ENCODE measurements around the gene SSBP4.
A peak's percentile ranks its signal among the peaks of the same experiment; 100 is the strongest.
"Not testable (repeated sequence)": the region's sequence is repeated elsewhere in the genome, so short reads cannot be mapped to it uniquely, and the experiment has no call there.

The SSBP4 gene

DNA sequence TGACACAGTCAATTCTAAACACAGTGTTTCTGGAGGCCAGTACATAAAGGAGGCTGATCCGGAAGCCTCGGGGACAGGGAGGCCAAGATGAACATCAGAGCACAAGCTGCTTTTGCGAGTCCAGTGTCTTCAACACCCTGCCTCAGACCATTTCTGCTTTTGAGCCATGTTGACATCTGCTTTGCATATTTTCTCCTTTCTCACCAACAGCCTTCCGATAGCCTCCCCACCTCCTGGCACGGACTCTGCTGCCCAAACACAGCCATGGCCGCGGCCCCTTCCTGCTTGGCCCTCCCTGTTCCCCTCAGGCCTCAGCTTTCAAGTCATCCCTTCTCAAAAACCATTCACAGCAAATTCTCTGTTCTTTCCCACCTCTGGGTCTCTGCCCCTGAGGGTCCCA, 25.4 kb upstream of the SSBP4 start:
- no peak for DNase-seq (ENCODE audit: low spot score)

DNA sequence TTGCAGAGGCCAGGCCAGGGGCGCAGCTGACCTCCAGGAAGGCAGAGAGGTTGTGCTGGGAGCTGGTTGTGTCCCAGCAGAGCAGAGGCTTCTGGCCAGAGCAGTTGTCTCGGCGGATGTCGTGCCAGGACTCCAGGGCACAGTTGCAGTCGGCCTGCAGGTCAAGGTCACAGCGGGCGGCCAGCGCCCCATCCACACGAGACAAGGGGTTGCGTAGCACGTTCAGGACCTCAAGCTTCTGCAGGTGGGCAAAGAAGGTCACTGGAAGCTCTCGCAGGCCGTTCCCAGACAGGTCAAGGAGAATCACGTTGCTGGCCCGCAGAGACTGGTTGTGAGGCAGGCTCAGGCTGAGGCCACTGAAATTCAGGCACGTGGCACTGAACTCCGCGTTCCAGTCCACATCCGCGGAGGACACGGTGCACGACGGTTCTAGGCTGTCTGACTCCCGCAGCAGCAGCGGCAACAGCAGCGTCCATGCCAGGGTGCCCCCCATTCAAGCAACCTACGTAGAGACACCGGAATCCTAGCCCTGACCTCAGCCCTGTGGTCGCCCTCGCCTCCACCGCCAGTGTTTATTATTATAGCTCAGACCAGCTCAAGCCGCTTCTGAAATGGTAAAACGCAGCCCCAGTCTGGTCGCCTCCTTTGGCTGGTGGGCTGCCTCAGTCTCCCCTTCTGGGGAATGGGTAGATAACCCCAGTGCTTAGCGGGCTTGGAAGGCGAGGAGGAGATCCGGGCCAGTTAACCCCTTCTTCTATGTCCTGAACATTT, 22.5 kb upstream of the SSBP4 start:
- DNase-seq (ENCODE audit: low spot score): no peak

DNA sequence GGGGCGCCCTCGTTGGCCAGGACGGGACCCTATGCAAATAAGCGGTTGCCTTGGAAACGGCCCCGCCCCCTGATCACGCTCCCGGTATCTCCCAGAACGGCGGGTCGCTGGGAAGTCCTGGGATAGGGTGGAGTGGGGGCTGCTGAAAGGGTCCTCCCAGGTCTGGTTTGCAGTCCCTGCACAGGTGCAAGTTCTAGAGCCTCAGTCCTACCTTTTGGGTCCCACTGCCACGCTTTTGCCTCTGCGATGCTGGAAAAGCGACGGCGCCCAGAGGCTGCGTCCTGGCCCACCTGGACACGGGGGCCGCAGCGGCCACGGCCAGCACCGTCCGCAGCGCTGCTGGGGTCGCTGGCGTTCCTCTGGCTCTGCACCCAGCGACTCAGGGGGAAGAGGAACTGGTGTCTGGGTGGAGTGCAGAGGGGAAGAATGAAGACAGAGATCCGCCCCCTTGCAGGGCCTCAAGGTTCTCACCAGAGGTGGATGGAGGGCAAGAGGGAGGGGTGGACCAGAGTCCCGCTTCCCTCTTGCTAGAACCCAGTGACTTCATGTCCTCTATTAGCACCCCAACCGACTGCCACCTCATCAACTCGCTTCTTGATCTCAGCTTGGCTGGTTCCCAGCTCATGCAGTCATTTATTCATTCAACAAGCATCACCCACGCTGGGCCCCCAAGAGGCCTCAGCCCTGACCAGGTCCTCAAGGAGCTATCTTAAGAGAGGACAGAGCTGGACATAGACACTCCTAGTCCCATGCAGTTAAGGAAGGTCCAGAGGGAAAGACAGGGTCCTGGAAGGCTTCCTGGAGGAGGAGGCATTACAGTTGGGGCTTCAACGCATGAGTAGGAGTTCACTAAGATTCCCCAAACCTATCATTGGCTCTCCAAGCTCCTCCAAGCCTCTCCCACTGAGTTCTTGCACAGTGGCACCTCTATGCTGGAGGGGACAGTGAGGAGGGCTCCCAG, 21.7 kb upstream of the SSBP4 start, which contains the start of gene LRRC25:
Gene LRRC25 (minus strand): TSS at position 381 of the 961 bp plus-strand sequence. CDS start 659 bp downstream, outside the sequence.
- no peak for DNase-seq (ENCODE audit: low spot score)

DNA sequence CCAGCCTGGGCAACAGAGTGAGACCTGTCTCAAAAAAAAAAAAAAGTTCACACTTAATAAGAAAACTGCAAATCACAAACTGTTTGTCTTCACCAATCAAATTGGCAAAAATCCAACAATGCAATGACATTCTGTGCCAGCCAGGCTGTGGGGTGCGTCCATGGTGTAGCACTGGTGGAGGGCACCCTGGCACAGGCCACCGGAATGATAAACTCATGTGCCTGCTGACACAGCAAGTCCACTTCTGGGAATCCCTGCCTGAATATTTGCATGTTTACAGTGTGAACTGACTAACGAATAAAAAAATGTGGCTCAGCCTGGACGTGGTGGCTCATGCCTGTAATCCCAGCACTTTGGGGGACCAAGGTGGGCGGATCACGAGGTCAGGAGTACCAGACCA, 20.2 kb upstream of the SSBP4 start:
- no peak for DNase-seq (ENCODE audit: low spot score)

DNA sequence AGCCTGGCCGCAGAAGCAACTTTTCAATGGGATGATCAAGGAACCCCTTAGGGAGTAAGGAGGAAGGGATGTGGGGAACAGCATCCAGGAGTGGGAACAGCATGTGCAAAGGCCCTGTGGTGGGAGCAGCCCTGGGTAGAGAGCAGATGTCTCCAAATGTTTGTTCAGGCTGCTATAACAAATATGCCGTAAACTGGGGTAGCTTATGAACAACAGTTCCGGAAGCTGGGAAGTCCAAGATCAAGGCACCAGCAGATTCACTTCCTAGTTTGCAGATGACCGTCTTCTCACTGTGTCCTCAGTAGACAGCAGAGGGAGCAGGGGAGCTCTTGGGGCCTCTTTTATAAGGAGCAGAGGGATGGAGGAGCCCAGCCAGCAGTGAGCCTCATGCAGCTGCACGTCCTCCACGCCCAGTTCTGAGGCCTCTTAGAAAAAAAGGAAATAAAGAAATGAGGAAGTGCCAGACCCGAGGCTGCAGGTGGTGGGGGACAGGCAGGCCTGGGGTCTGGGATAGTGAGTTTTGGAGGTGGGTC, 17.6 kb upstream of the SSBP4 start:
- DNase-seq (ENCODE audit: low spot score): peak; percentile 72

DNA sequence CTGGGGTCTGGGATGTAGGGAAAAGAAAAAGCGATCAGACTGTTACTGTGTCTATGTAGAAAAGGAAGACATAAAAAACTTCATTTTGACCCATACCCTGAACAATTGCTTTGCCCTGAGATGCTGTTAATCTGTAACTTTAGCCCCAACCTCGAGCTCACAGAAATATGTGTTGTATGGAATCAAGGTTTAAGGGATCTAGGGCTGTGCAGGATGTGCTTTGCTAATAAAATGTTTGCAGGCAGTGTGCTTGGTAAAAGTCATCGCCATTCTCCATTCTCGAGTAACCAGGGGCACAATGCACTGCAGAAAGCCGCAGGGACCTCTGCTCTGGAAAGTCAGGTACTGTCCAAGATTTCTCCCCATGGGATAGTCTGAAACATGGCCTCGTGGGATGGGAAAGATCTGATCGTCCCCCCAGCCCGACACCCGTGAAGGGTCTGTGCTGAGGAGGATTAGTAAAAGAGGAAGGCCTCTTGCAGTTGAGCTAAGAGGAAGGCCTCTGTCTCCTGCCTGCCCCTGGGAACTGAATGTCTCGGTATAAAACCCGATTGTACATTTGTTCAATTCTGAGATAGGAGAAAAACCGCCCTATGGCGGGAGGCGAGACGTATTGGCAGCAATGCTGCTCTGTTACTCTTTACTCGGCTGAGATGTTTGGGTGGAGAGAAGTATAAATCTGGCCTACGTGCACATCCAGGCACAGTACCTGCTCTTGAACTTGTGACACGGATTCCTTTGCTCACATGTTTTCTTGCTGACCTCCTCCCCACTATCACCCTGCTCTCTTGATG, 16.5 kb upstream of the SSBP4 start:
- not testable (repeated sequence) for DNase-seq (ENCODE audit: low spot score)

DNA sequence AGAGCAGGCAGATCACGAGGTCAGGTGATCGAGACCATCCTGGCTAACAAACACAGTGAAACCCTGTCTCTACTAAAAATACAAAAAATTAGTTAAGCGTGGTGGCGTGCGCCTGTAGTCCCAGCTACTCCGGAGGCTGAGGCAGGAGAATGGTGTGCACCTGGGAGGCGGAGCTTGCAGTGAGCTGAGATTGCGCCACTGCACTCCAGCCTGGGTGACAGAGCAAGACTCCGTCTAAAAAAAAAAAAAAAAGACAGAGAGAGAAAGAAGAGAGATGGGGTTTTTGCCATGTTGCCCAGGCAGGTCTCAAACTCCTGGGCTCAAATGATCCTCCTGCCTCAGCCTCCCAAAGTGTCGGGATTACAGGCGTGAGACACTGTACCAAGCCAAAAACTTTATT, 13.4 kb upstream of the SSBP4 start:
- DNase-seq (ENCODE audit: low spot score): not testable (repeated sequence)

DNA sequence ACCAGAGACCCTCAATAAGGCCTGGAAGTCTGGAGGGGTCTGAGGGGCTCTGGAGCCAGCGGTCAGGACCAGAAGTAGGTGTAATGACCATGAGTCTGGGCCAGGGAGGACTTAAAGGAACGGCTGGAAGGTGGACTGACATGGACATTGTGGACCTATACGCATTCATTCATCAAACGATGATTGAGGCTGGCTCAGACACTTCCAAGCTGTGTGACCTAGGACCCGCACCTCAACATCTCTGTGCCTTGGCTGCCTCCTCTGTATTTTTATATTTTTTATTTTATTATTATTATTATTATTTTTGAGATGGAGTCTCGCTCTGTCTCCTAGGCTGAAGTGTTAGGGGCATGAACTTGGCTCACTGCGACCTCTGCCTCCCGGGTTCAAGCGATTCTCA, 12.4 kb upstream of the SSBP4 start:
- no peak for DNase-seq (ENCODE audit: low spot score)

DNA sequence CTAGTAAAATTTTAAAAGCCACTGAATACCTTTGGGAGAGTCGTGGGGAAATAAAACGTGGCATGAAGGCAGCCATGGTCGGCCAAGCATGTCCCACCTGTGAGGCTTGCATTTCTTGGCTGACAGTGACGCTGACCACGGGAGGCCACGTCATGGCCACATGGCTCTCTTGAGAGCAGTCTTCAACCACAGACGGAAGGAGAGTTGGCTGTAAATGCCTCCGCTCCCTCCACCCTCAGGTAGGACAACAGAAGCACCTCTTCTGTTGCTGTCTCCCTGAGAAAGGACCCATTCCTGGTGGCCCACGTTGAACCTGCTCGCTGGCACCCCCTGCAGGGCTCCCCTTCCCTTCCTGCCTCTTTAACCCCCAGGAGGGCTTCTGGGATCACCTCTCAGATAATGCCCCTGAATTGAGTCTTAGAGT, 11.1 kb upstream of the SSBP4 start:
- DNase-seq (ENCODE audit: low spot score): no peak

DNA sequence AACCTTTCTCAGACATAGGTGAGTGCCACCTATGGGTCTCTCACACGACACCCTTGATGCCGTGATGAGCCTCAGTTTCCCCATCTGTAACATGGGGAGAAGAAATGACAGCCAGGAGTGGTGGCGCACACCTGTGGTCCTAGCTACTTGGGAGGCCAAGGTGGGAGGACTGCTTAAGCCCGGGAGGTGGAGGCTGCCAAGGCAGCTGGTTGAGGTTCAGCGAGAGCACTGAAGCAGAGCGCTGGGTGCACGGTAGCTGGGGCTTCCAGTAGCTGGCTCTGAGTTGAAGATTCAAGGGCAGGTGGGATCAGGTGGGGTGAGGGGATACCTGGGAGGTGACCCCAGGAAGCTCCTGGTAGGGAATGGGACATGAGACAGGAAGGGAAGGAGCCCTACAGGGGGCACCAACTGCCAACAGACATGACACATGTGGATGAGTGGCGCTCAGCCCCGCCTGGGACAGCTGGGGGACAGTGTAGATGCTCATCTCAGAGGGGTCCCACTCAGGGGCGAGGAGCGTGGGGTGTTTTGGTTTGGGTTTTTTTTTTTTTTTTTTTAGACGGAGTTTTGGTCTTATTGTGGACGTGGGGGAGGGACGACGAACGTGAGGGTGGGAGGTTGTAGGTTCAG, 6.5 kb upstream of the SSBP4 start:
- no peak for DNase-seq (ENCODE audit: low spot score)

DNA sequence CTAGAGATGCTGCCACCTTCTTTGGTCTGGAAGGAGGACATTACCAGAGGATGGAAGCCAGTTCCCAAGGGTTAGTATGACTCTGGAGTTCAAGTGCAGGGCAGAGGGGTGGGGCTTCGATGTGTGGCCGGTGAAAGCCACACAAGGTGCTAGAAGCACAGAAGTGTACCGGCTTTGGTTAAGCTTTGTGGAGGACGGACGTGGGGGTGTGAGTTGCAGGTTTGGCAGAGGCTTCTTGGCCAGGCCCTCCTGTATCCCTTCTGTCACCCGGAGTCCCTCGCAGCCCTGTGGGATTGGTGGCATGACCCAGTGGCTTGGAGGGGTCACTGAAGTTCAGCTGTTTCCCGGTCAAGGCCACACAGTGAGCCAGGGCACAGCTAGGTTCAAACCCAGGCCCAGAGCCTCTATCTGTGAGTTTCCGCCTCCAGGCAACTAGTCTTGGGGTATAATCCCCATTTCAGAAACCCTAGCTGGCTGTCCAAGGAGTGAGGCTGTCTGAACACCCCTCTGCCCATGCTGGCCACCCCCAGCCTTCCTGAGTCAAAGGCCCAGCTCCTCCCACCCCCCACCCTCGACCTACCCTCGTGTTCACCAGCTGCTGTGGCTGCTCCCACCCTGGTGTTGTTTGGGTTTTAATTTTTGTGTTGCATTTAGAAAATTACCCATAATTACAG, 4.6 kb upstream of the SSBP4 start:
- DNase-seq (ENCODE audit: low spot score): no peak

DNA sequence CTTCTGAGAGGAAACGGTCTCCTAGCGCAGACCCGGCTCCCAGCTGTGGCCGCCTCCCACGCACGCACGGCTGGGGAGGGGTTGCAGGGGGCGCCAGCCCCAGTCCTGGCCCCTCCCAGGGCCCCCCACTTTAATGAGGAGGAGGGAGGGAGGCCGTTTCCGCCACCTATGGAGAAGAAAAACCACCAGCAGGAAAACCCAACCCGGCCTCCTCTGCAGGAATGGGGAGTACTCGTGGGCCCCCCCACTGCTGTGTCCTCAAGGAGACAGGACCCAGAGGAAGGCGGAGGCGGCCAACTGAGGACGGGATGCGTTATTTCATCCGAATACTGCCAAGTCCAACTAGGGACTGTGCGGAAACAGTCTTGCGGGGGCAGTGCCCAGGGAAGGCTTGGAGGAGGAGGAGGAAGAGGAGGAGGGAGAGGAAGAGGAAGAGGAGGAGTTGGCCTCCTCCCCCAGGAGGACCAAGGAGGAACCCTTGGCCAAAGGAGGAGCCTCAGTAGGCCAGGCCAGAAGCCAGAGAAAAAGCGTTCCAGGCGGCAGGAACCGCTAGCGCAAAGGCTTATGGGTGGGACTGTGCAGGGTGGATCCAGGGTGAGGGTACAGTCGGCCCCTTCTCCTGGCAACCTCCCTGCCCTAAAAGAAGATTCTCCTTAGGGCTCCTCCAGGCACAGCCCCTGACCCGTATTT, 3.9 kb upstream of the SSBP4 start:
- no peak for DNase-seq (ENCODE audit: low spot score)

DNA sequence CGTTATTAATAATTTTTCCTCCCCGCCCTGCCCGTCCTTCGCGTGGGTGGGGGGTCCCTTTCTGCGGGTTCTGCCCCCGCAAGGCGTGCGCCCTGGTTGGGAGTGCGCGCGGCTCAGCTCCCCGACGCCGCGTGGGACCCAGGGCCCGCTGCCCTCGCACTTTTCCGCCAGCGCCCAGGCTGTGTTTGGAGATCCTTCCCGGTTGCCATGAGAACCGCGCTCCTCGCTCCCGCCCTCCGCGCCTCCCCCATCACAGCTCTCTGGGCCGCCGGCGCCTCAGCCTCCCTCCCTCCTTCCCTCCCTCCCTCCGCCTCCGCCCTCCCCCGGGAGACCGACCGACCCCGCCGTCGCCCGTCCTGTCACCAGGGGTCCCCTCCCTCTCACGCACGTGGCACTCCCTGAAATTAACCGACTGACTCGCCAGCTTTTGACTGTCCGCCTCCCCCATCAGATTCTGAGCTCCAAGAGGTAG, 2.4 kb upstream of the SSBP4 start:
- no peak for DNase-seq (ENCODE audit: low spot score)

DNA sequence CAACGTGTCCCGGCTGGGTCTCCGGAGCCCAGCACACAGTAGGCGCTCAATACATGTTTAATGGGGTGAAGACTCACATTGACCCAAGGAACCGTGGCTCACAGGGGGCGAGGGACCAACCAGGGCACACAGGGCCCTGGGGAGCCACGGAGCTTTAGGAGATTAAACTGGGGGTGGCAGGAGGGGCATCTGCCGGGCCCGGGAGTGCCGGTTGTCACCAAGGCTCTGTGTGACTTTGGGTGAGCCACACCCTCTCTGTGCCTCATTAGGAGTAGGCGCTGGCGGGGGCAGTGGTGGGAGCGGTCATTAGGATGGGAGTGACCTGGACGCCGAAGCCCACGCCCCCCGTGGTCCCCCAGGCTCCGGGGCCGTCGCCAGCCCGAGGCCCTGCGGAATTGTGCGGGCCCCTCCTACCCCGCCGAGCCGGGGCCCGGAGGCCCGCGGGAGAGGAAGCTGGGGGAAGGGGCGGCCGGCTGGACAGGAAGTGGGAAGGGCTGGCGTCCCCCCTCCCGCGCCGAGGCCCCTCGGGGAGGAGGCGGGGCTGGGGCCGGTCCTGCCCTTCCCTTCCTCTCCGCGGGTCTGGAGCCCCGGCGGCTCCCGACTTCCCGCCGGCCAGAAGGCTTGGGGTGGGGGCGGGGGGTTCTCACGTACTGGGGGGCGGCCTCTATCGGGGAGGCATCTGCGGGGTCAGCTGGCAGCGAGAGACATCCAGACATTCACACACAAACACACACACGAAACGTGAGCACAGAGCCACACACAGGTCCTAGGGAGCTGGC, 1.8 kb upstream of the SSBP4 start:
- DNase-seq (ENCODE audit: low spot score): no peak

DNA sequence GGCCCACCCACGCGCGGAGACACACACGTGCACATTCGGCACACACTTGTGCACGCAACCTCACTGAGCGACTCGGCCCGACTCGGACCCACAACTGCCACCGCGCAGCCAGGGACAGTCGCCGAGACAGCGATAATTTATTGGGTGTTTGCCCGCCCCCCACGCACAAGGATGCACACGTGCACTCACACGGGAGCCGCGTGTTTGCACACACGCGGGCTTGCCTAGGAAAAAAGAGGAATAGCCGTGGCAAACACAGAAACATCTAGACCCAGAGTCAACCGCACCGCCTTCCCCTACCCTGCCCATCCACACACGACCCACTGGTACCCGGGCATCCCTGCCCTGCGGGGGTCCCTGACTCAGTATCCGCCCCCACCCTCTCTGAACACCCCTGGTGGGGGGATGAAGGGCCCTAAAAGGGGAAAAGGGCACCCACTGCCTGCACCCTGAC, 1.1 kb upstream of the SSBP4 start:
- no peak for DNase-seq (ENCODE audit: low spot score)

DNA sequence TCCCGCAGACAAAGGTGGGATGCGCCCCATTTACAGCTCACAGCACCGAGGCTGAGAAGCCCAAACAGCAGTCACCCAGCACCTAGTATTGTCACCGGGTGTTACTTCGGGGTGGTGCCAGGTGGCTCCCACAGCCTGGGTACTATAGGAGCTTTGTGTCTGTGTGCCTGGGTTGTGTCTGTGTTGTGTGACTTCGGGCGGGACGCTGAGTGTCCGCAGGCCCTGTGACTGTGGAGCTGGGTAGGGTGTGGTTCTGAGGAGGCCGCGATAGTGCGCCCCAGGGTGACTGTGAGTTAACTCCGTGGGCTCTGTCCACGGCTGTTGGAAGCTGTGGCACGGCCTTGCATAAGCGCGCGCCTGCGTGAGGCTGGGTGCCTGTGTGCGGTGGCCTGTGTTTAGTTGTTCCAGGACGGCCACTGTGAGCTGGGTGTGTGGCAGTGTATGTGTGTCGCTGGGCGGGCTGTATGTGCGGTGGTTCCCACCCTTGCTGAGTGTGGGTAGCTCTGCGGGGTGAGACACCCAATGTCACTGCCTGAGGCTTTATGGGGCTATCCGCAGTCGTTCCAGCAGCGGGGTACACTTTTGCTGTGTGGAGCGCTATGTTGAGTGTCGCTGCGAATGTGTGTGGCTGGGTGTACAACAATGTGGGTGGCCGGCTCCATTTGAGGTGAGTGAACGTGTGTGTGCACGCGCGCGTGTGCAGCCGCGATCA, 559 bp upstream of the SSBP4 start:
- DNase-seq (ENCODE audit: low spot score): peak; percentile 3

DNA sequence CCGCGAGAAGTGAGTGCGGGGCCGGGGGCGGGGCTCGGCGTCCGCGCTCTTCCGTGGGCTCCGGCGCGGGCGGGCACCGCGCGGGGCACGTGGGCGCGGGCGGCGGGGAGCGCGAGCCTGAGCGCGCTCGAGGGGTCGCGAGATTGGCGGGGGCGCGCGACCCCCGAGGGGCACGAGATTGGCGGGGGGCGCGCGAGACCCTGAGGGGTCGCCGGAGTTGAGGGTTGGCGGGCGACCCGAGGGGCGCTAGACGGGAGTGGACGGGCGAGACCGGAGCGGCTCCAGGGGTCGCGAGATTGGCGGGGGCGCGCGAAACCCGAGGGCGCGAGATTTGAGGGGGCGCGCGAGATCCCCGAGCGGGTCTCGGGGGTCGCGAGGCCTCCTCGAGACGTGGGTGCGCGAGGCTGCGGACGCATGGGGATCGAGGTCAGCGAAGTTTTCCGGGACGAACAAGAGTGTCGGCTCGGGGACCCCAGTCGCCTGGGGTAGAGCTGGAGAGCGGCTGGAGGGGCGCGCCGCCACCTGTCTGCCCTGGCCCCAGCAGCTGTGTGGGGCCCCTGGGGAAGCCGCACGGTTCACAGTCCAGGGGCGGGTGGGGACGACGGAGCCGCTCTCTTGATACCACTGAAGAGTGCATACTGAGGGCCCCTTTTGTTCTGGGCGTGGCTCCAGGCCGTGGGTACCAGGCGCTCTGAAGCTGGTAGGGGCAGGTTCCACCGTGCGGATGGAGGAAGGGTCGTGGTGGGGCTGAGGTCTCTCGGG, 682 bp downstream of the SSBP4 start:
- peak; percentile 23 for DNase-seq (ENCODE audit: low spot score)

DNA sequence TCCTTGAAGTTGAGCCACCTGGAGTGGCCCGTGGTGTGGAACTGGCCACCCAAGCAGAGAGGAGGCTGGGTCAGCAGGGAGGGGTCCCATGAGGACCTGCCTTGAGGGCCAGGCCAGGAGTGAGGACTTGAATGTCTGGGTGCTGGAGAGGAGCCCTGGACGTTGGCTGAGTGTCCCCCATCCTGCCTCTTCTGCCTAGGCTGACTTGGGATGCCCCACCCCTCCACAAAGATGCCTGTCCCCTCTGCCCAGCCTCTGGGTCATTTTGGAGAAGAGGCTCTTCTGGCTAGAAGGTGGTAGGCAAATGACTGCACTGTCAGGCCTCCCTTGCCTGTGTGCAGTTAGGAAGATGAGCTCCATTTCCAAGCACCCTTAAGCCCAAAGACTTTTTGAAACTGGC, 1.7 kb downstream of the SSBP4 start:
- DNase-seq (ENCODE audit: low spot score): no peak
